NB4 (cell line): ENCODE results near the gene NCAM1.

ENCODE experiments used
- DNase-seq: peaks from one replicate; pipeline ENCODE4 v3.0.0; 2010; ENCODE audit warnings: low read depth
- H3K4me3 ChIP-seq: one replicate; pipeline ENCODE4 v1.5.1; 2011; ENCODE audit warnings: mild to moderate bottlenecking, low read depth, low read length, moderate library complexity
- MYC ChIP-seq: IDR thresholded peaks from 2 replicates; pipeline ENCODE4 v1.6.1; 2011; ENCODE audit warnings: low read depth, low read length
- POLR2A ChIP-seq: IDR thresholded peaks from 2 replicates; pipeline ENCODE4 v1.6.1; 2011; ENCODE audit warnings: mild to moderate bottlenecking; ENCODE audit not compliant: insufficient read length; ENCODE audit errors: extremely low read depth
- TF ChIP-seq, protein P1 (sequence below): IDR thresholded peaks from 2 replicates; pipeline ENCODE4 v1.6.1; 2011; ENCODE audit warnings: low read depth, low read length
- TF ChIP-seq, protein P2 (sequence below): IDR thresholded peaks from one replicate; pipeline ENCODE4 v1.5.1; 2012; ENCODE audit warnings: low read depth, low read length

The NCAM1 gene

DNA sequence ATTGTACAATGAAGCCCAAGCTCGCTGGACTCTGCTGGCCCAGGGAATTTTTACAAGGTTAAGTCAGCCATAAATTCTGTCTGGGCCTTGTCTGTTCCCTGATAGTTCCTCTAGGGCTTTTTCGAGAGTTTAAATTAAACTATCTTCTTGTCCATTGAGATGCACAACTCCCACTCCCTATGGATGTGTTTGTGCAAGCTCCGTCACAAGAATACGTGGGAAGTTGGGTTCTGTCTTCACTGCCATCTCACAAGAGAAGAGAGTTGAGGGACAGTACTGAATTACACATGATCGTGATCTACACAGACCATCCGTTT is 199.5 kb downstream of the NCAM1 start:
- TF ChIP-seq POLR2A = no peak
- TF ChIP-seq MYC = no peak
- TF ChIP-seq, protein P1, sequence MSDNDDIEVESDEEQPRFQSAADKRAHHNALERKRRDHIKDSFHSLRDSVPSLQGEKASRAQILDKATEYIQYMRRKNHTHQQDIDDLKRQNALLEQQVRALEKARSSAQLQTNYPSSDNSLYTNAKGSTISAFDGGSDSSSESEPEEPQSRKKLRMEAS = no peak
- no peak for DNase-seq
- no peak overlapping the region for H3K4me3 ChIP-seq

DNA sequence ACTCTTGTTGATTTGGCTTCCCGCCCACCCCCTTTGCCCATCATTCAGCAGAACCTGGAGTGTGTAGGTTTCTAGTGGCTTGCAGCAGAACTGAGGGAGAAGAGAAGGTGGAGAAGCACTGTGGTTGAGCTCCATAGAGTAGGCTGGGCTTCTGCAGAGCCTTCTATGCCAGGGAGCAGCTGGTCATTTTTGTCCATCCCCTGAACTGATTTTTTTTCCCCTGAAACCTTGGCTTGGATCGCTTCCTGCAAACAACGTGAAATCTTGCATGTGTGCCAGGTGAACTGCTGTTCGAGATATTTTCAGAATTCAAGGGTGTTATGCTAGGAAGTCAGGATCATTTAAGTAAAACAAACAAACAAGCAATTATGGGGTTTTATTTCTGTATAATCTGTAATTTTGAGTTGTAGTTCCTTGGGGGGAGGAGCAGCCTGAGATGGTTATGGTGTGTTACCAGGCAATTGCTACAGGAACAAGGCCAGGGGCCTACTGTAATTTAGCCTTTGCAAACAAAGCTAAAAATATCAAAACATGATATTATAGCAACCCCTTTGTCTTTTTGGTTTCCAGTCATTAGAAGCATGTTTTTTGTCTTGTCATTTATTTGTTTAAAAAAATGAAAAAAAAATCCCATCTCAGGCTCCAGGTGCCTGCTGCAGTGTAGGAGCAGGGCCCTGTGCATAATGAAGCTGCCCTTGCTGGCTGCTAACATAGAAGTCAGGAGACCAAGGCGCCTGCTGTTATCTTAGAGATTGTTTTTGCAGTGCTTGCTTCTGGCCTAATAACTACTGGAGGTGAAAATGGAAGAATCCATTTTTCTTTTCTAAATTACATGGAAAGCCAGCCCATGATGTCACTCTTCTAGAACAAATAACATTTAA is 200.7 kb downstream of the NCAM1 start:
- no peak overlapping the region for H3K4me3 ChIP-seq
- TF ChIP-seq MYC (no peak), POLR2A (no peak)
- TF ChIP-seq, protein P2, sequence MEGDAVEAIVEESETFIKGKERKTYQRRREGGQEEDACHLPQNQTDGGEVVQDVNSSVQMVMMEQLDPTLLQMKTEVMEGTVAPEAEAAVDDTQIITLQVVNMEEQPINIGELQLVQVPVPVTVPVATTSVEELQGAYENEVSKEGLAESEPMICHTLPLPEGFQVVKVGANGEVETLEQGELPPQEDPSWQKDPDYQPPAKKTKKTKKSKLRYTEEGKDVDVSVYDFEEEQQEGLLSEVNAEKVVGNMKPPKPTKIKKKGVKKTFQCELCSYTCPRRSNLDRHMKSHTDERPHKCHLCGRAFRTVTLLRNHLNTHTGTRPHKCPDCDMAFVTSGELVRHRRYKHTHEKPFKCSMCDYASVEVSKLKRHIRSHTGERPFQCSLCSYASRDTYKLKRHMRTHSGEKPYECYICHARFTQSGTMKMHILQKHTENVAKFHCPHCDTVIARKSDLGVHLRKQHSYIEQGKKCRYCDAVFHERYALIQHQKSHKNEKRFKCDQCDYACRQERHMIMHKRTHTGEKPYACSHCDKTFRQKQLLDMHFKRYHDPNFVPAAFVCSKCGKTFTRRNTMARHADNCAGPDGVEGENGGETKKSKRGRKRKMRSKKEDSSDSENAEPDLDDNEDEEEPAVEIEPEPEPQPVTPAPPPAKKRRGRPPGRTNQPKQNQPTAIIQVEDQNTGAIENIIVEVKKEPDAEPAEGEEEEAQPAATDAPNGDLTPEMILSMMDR = no peak
- TF ChIP-seq, protein P1 = no peak
- DNase-seq = no peak

DNA sequence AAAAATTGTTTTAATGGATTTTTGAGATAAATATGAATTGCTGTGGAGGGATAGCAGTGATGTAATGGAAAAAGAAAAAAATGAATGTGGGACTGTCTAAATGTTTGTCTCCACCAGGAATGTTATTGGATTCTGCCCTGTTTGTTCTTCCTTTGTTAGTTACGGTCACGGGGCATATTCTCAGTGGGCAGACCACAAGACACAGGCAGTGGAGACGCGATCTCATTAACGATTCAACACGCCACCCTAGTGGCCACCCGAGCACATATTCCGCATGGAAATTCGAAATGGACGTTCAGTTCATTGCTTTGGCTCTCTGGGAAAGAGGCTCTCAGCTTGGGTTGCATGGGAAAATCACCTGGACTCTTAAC is 201.4 kb downstream of the NCAM1 start:
- no peak for TF ChIP-seq MYC
- TF ChIP-seq, protein P2 = no peak
- no peak for TF ChIP-seq POLR2A
- DNase-seq = no peak
- H3K4me3 ChIP-seq = no peak overlapping the region

DNA sequence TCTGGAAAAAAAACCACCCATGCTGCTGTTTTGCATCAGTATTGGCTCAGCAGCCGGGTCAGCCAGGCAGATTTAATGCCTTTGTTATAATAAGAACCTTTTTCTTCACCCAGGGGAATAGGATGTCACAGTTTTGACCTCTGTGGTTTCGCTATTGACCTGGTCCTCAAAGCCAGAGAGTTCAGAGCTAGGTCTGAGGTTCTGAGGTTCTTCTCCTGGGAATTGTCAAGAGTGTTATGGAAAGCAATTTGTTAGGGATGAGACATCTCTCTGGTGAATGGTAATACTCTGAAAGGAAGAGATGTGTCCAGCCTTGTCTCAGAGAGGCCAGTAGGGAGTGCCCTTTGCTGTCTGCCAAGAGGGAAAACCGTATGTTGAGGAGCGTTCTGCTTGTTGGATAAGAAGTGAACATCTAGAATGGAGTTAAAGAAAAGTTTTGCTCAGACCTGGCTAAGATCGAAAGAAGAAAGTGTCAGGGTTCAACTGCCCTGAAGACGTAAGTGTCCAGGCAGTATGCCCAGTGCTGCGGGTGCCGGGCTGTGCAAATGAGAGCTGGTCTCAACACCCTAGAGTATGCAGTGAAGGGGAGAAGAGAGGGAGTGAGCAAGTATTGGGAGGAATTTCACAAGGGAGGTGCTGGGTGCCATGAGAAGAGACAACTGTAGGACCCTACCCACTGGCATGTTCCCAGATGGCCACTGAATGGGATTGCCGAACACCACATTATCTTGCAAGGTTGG is 202.2 kb downstream of the NCAM1 start:
- no peak for TF ChIP-seq MYC
- TF ChIP-seq, protein P2 = no peak
- TF ChIP-seq, protein P1 = no peak
- TF ChIP-seq POLR2A = no peak
- H3K4me3 ChIP-seq = no peak overlapping the region
- no peak for DNase-seq

DNA sequence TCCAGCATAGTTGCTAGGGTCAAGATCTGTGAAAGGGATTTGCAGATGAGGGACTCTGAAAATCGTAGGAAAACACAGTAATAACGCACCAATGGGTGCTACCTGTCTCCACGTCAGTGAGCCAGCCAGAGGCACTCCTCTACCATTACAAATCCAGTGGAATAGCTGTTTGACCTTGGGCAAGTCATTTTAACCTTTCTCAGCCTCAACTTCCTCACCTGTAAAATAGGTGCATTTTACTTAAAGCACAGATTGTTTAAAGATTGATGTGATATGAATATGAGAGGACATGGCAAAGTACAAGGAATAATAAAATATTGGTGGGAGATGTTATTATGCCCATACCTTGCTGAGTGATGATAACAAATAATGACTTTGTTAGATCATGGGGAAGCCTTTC is 205.1 kb downstream of the NCAM1 start:
- no peak overlapping the region for H3K4me3 ChIP-seq
- TF ChIP-seq MYC (no peak), POLR2A (no peak)
- TF ChIP-seq, protein P2 = no peak
- TF ChIP-seq, protein P1 = no peak
- DNase-seq = no peak

DNA sequence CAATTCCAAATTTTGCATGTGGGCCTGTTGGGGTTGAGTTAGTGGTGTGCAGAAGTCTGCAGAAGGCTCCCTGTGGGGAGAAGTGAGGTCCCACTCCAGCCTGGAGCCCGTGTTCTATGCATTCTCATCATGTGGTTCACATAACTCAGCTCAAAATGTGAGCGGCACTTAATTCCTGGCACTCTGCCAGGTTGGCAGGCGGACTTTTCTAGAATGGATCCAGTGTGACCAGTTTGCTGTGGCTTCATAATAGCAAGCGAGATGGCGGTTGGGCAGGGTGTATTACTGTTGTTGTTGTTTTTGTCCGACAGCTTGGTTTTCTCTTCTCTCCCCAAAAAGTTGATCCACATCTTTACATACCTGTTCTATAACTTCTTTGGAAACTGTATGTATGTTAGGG is 206.4 kb downstream of the NCAM1 start:
- no peak overlapping the region for H3K4me3 ChIP-seq
- TF ChIP-seq POLR2A (no peak), MYC (no peak)
- TF ChIP-seq, protein P1 = no peak
- TF ChIP-seq, protein P2 = no peak
- DNase-seq = no peak
